K562 (cell line): ENCODE measurements around the gene MAGI2. TPM values are rescaled to one million over a fixed set of nuclear protein-coding genes. Genes with fewer than 3 reads are reported as not detected.

Source experiments
- ATAC-seq: fragments of 200-7000 bp; cut with Tn5 transposase; 3 replicates; pipeline ENCODE4 v1.9.1; 2020; ENCODE audit warnings: moderate library complexity
- BruUV-seq: library from RNA; stranded (reverse); fragments of 400-500 nt; replicated peaks from 2 replicates; lab custom pipeline; 2021; lab: Mats Ljungman, UMichigan
- CTCF ChIA-PET: fragments of 300-600 bp; formaldehyde crosslinking; extraction: SDS; loops from one replicate; lab custom pipeline; 2021; ENCODE audit warnings: low intra/inter-chr PET ratio; lab: Yijun Ruan, JAX
- POLR2A ChIA-PET: fragments of 300-600, 350-650 bp; sonication (Branson Sonifier 250); formaldehyde crosslinking; extraction: SDS; loops from one replicate; lab custom pipeline; 2021; ENCODE audit warnings: antibody characterized with exemption, inconsistent platforms; lab: Yijun Ruan, JAX
- DNase-seq, 4 experiments: peaks; one replicate each; pipeline versions ENCODE4 v3.0.0 to v3.0.0-alpha.2; 2011 to 2018; ENCODE audit warnings: low spot score in 3 of 4, mixed read lengths in 3 of 4; ENCODE audit errors: extremely low read depth in 1 of 4
- FAIRE-seq: peaks from 2 replicates; lab custom pipeline; 2011; peaks lifted over from hg19 to GRCh38; lab: Jason Lieb, UNC
- H2AFZ ChIP-seq: 2 replicates; pipeline ENCODE4 v1.6.0; 2011; ENCODE audit warnings: low read depth, low read length, control low read depth, inconsistent platforms
- H3K27ac ChIP-seq: fragments of 200-600 bp; 3 replicates; pipeline ENCODE4 v1.8.0; 2011; ENCODE audit warnings: low read depth, mild to moderate bottlenecking, control low read depth, inconsistent platforms, low read length, moderate library complexity, mixed read lengths; ENCODE audit errors: extremely low read depth
- H3K27me3 ChIP-seq, 2 experiments: fragments of 300-600 bp in 1 of 2; 2 replicates in 1 of 2; 3 replicates in 1 of 2; pipeline versions ENCODE4 v1.6.0 to v1.8.0; 2011; ENCODE audit warnings: inconsistent platforms in 2 of 2, low read length in 2 of 2, mild to moderate bottlenecking in 1 of 2, mixed read lengths in 1 of 2, moderate library complexity in 1 of 2; ENCODE audit not compliant: control insufficient read depth in 2 of 2, insufficient read depth in 2 of 2
- H3K36me3 ChIP-seq: fragments of 300-600 bp; 3 replicates; pipeline ENCODE4 v1.8.0; 2011; ENCODE audit warnings: mild to moderate bottlenecking, low read length, inconsistent platforms; ENCODE audit not compliant: control insufficient read depth, insufficient read depth
- H3K4me1 ChIP-seq, 2 experiments: fragments of 200-600 bp in 1 of 2; replicated peaks in 1 of 2; 2 replicates in 1 of 2; 3 replicates in 1 of 2; pipeline versions ENCODE4 v1.5.1 to v1.8.0; 2011; ENCODE audit warnings: inconsistent platforms in 2 of 2, low read length in 2 of 2, mild to moderate bottlenecking in 1 of 2, mixed read lengths in 1 of 2, moderate library complexity in 1 of 2; ENCODE audit not compliant: control insufficient read depth in 2 of 2, insufficient read depth in 2 of 2
- H3K4me2 ChIP-seq: 2 replicates; pipeline ENCODE4 v1.6.1; 2011; ENCODE audit warnings: low read length, control low read depth, inconsistent platforms, mixed read lengths; ENCODE audit not compliant: insufficient read depth
- H3K4me3 ChIP-seq: fragments of 200-600 bp; sonication (generic), shearing (Covaris generic); 2 replicates; pipeline ENCODE4 v1.5.1; 2016; ENCODE audit warnings: control low read depth, inconsistent platforms
- H3K79me2 ChIP-seq: fragments of 200-600 bp; 3 replicates; pipeline ENCODE4 v1.8.0; 2011; ENCODE audit warnings: low read length, inconsistent platforms; ENCODE audit not compliant: control insufficient read depth, insufficient read depth
- H3K9ac ChIP-seq, 2 experiments: 2 replicates each; pipeline versions ENCODE4 v1.6.0 to v1.6.1; 2011; ENCODE audit warnings: low read depth in 2 of 2, low read length in 2 of 2, control low read depth in 1 of 2, inconsistent platforms in 1 of 2, mild to moderate bottlenecking in 1 of 2, mixed read lengths in 1 of 2; ENCODE audit not compliant: insufficient read depth in 1 of 2
- H3K9me1 ChIP-seq: one replicate; pipeline ENCODE4 v1.6.0; 2011; ENCODE audit warnings: inconsistent platforms, mild to moderate bottlenecking, low read length, moderate library complexity; ENCODE audit not compliant: control insufficient read depth, insufficient read depth
- H3K9me3 ChIP-seq: replicated peaks from 2 replicates; pipeline ENCODE4 v1.5.1; 2011; ENCODE audit warnings: low read depth, low read length, inconsistent platforms; ENCODE audit not compliant: control insufficient read depth, insufficient read depth
- H4K20me1 ChIP-seq: replicated peaks from 2 replicates; pipeline ENCODE4 v1.6.1; 2011; ENCODE audit warnings: low read length, inconsistent platforms, mixed read lengths; ENCODE audit not compliant: control insufficient read depth, insufficient read depth
- MXD1 ChIP-seq: fragments of 250-450 bp; sonication (Bioruptor Pico); IDR thresholded peaks from 2 replicates; pipeline ENCODE4 v1.8.0; 2021; ENCODE audit warnings: borderline replicate concordance, mild to moderate bottlenecking, moderate library complexity; ENCODE audit not compliant: poor library complexity, severe bottlenecking
- NFATC3 ChIP-seq: fragments of 450-650 bp; IDR thresholded peaks from 2 replicates; pipeline ENCODE4 v1.6.1; 2017; ENCODE audit warnings: mild to moderate bottlenecking
- ZBED1 ChIP-seq: IDR thresholded peaks from 2 replicates; pipeline ENCODE4 v1.6.1; 2014
- WGBS: fragments of 100-300 bp; shearing (Covaris generic); methylation state at CpG from one replicate; pipeline ENCODE4 v1.1.6; 2016; ENCODE audit warnings: low coverage, mixed read lengths; ENCODE audit not compliant: insufficient coverage; ENCODE audit errors: missing lambda C conversion rate; 5-methylcytosine and 5-hydroxymethylcytosine counted together
- in situ Hi-C: fragments of 300-500 bp; cut with MboI; formaldehyde crosslinking; loops from 4 replicates; pipeline ENCODE4 v1.15.0; 2018; ENCODE audit warnings: inconsistent platforms, mixed read lengths
- intact Hi-C: fragments of 100-400 bp; cut with micrococcal nuclease; formaldehyde crosslinking; loops from 2 replicates; pipeline ENCODE4 v1.14.2; 2022
- polyA plus RNA-seq, 8 experiments: library from polyadenylated mRNA; depleted of rRNA in 4 of 8; stranded (reverse) in 5 of 8; unstranded in 3 of 8; fragments of >200 nt; fragmentation: Nextera tagmentation in 2 of 8; fragmentation: Illumina TruSeq in 1 of 8; extraction: Ambion mirVana in 2 of 8; extraction: Trizol in 1 of 8; gene quantifications; 2 replicates each; pipeline versions ENCODE4 v1.2.1 to v1.2.3, GENCODE V29; 2011 to 2014; ENCODE audit warnings: inconsistent platforms in 1 of 8, missing spikeins in 1 of 8
- total RNA-seq, 7 experiments: library from RNA; depleted of rRNA in 6 of 7; stranded (reverse); fragments of >200 nt in 6 of 7; fragmentation: Illumina TruSeq in 2 of 7; extraction: Trizol in 2 of 7; gene quantifications; 2 replicates each; pipeline versions ENCODE4 v1.2.1 to v1.2.3, GENCODE V29; 2011 to 2021; ENCODE audit warnings: low replicate concordance in 1 of 7
- TF ChIP-seq, protein P1 (sequence below): fragments of 250-450 bp; sonication (Bioruptor Pico); IDR thresholded peaks from 2 replicates; pipeline ENCODE4 v1.4.0; 2020; ENCODE audit warnings: mild to moderate bottlenecking

MAGI2 gene
- total and polyA plus RNA-seq, 9 of the 15 experiments (the other 6 are each of a cell fraction or from before 2014, with no cell fraction given) = 0.27 to 1.4 (median 0.70) TPM

GRCh38 chr7:78543976-78544375, 909.5 kb downstream of the MAGI2 start:
- WGBS = 6% methylated on average over 1 of the region's 1 CpG
- TF ChIP-seq MXD1 (CRISPR knock-in tag) (no peak), ZBED1 (no peak), NFATC3 (no peak)
- TF ChIP-seq, protein P1, sequence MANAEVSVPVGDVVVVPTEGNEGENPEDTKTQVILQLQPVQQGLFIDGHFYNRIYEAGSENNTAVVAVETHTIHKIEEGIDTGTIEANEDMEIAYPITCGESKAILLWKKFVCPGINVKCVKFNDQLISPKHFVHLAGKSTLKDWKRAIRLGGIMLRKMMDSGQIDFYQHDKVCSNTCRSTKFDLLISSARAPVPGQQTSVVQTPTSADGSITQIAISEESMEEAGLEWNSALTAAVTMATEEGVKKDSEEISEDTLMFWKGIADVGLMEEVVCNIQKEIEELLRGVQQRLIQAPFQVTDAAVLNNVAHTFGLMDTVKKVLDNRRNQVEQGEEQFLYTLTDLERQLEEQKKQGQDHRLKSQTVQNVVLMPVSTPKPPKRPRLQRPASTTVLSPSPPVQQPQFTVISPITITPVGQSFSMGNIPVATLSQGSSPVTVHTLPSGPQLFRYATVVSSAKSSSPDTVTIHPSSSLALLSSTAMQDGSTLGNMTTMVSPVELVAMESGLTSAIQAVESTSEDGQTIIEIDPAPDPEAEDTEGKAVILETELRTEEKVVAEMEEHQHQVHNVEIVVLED (CRISPR knock-in tag) = no peak
- DNase-seq = no peak

More at GRCh38 chr7:78543976-78544375, 909.5 kb downstream of the MAGI2 start:
- intact Hi-C loops = no loop called here
- no peak overlapping the region for H3K9ac ChIP-seq
- POLR2A ChIA-PET = no interaction called here
- FAIRE-seq = no peak
- H3K4me1 ChIP-seq = no peaks in the 10 kb centered on the region
- no peak for ATAC-seq
- no peaks in the 10 kb centered on the region for H3K27me3 ChIP-seq
- no peak overlapping the region for H3K4me3 ChIP-seq
- CTCF ChIA-PET = no interaction called here
- H2AFZ ChIP-seq = no peak overlapping the region
- H3K4me2 ChIP-seq = no peak overlapping the region
- H3K9me1 ChIP-seq = no peaks in the 10 kb centered on the region
- no peak overlapping the region for H3K27ac ChIP-seq
- H3K36me3 ChIP-seq = no peaks in the 10 kb centered on the region
- in situ Hi-C loops = no loop called here
- no TSS peak for BruUV-seq
- H4K20me1 ChIP-seq = no peaks in the 10 kb centered on the region
- H3K9me3 ChIP-seq = no peaks in the 10 kb centered on the region
- H3K79me2 ChIP-seq = no peaks in the 10 kb centered on the region
